Stimulated activated CD8-positive, alpha-beta memory T cell treated with anti-CD3 and anti-CD28 coated beads, Interleukin-7, amount 100 ng/mL, for 48 hours (primary cell): ENCODE measurements around the gene CLDN14.
A peak's percentile ranks its signal among the peaks of the same experiment; 100 is the strongest.
"Not testable (repeated sequence)": the region's sequence is repeated elsewhere in the genome, so short reads cannot be mapped to it uniquely, and the experiment has no call there.

Source experiments
- DNase-seq, 2 donors: peaks; one replicate each; pipeline ENCODE4 v3.0.0-alpha.2; 2020; ENCODE audit warnings: low read depth in 1 of 2; ENCODE audit errors: extremely low read depth in 1 of 2

CLDN14 gene

GRCh38 chr21:36502365-36502764, 22.4 kb upstream of the CLDN14 start:
- no peak for DNase-seq

- DNase-seq = no peak
Measured at GRCh38 chr21:36501589-36501892, 21.6 kb upstream of the CLDN14 start.

- DNase-seq = no peak
Measured at GRCh38 chr21:36499578-36500471, 19.9 kb upstream of the CLDN14 start.

DNA sequence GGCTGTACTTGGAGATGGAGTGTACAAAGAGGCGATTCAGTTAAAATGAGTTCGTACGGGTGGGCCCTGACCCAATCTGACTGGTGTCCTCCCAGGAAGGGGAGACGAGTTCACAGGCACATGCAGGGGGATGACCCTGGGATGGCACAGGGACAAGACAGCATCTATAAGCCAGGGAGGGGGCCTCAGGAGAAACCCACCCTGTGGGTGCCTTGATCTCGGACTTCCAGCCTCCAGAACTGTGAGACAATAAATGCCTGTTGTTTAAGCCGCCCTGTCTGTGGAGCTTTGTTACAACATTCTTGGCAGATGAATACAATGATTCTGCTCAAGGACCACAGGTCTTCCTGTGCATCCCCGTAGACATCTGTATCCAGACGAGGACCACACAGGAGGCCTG, 14.6 kb upstream of the CLDN14 start:
- no peak for DNase-seq

DNA sequence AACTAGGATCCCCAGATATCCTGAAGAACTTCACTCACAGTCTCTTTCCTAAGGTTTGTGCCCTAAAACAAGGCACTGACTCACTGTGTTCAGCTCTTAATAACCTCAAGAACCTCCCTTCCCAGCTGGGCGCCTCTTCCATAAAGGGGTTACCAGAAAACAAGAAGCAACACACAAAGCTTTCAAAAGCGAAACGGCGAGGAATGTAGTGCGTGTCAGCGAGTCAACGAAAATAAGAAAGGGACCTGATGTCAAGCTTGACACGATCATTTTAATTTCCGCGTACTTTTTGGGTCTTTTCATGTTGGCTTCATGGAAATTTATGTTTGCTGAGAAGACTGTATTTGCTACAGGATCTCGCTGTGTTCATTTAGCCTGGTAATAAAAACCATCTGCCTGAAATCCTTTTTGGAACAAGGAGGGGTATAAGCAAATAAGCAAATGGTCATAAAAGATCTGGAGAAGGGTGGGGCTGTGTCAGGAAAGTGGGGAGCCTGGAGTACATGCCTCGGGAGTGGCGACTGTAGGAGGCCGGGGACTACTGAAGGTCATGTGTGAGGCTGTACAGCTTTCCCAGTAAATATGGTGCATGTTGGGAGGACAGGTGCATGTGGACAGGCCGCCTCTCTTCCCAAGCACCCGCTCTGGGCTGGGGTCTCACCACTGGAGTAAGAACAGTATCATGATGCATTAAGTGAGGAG, 11.4 kb upstream of the CLDN14 start:
- no peak for DNase-seq

- DNase-seq = no peak
Measured at GRCh38 chr21:36489776-36490165, 9.8 kb upstream of the CLDN14 start.

DNA sequence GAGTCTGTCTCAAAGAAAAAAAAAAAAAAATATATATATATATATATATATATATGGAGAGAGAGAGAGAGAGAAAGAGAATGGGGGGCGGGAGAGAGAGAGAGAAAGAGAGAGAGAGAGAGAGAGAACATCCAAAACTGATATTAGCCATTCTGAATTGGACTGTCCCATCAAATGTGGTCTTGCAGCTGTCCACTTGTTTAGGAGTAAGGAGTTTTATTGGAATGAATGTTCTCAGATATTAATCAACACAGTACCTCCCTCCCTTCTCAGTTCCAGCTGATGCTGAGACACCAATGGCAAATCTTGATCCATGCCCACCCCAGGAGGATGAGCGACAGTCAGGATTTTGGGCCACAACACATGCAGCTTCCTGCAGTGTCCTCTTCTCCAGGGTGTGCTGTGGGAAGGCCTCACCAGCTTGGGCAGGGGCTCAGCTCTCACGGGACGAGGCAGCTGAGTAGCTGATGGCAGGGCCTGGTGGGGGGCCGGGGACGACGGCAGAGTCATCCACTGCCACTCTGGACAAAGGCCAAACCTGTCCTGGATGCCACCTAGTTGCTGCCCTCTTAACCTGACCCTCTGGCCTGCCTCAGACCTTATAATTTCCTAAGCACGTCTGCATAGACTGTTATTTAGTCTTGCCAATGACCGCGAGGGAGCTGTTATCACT, 9.3 kb upstream of the CLDN14 start:
- DNase-seq = no peak

DNA sequence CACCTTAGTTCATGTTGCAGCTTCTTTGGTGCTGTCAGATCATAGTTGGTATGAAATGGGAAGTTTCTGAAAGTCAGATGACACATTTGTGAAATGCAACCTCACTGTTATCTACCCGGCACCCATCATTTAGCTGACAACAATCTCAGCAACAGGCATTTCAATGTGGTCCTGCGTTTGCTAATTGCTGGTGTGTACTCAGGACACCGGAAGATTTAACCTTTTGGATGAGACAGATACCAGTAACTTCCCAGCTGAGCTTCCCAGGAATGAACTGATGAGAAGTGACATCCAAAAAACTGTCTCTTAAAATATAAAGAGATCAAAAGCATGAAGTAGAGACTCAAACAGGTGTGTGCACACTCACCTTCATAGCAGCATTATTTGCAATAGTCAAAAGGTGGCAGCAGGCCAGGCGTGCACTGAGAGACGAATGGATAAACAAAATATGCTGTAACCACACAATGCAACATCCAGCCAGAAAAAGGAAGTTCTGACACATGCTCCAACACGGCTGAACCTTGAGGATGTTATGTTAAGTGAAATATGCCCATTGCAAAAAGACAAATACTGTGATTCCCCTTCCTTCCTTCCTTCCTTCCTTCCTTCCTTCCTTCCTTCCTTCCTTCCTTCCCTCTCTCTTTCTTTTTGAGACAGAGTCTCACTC, 7.9 kb upstream of the CLDN14 start:
- no peak for DNase-seq

DNA sequence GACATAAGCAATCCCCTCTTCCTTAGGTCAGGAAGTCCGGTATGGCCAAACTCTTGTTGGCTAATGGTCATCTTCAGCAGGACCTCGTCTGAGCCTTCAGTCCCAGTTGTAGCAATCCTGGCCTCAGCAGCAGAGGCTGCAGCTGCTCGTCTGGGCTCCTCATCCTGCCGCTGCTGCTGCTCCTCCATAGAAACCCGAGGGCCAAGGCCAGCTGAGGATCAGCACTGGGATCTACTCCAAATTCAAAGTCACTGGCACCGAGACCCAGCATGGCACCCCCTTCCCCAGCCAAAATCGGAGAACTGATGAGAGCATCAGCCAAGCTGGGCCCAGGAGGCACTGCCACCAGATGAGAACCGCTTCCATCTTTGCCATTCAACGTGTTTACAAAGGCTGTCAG, 6.3 kb upstream of the CLDN14 start:
- DNase-seq = no peak

DNA sequence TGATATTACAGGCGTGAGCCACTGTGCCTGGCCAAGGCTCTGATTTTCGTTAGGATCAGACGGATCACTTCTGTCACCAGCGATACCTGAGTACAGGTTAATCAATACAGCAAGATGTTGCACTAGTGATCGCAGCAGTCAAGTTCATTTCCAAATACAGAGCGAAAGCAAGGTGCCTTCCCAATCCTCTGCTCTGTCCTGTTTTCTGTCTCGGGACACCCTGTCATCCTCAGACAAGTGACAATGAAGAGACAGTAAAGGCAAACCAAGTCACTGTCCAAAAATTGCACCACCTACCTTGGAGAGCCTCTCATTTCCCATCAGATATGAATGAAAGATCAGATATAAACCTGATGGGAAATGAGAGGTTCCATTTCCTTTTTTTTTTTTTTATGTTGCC, 5.6 kb upstream of the CLDN14 start:
- no peak for DNase-seq

- no peak for DNase-seq
Measured at GRCh38 chr21:36483095-36483494, 3.2 kb upstream of the CLDN14 start.

GRCh38 chr21:36482673-36483072, 2.8 kb upstream of the CLDN14 start:
- no peak for DNase-seq

DNA sequence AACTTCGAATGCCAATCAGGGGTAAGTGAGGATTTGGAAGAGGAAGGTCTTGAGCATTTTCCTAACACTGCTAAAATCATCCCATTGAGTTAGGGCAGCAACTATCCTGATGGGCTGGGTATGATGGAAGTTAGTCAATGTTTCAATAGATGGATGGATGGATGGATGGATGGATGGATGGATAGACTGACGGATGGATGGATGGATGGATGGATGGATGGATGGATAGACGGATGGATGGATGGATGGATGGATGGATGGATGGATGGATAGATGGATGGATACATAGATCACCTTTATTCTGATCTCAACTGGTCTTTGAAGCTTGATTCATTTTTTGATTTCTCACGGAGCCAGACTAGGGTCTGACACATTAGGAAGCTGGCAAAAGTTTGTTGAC, 2.3 kb upstream of the CLDN14 start:
- DNase-seq = no peak

- DNase-seq = no peak
Measured at GRCh38 chr21:36481639-36482038, 1.7 kb upstream of the CLDN14 start.

DNA sequence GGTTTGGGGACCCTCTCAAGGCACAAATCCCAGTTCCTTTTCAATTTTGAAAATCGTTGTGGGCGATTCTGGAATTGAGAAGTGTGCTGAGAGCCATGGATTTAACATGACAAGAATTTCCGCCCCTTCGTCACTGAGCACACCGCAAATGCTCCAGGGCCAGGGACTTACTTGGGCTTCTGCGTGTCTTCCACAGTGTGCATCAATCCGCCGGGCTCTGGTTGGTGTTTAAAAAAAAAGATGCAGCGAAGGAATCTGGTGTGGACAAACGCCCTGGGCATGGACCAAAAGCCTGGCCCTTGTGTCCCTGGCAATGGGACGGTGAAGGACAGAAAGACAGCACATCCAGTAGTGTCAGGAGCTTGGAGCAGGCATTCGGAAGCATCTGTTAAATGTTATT, 696 bp upstream of the CLDN14 start:
- DNase-seq = no peak

DNA sequence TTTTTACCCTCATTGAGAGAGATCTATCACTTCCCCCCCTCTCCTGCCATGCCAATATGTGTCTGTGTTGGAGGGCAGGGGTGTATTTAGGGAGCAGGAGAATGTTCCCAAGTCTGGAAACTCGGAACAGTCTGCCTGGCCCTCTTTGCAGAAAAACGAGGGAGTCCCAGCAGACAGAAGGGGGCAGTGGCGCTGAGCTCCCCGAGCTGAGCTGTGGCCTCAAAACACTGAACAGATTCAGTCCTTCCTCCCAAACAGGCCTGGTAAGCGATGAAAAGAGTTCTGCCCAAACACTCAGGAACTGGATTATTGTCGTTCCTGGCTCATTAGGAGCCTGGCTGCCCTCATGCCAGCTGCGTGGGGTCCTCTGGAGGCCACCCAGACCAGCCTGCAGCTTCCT, 981 bp downstream of the CLDN14 start:
- DNase-seq = no peak

DNA sequence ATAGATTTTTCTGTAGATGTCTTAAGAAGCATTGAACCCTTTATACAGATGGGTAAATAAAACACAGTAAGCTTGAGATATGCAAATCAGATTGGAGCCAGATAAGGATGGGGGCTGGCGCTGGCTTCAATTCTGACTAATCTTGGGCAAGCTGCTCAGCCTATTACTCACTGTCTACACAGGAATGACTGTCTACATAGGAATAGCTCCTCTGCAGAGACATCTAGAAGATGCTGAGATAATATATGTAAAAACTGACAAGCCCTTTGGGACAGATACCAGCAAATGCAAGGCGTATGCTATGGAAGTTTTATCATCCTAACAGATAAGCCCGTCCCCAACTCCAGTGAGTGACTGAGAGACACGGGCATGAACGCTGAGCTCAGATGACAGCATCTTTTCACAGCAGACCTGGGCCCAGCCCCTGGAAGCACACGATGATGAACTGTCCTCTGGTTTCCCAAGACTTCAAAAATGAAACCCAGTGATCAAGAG, 1.7 kb downstream of the CLDN14 start:
- peak in 1 of 2 donors; percentile 40 for DNase-seq

- no peak for DNase-seq
Measured at GRCh38 chr21:36477559-36477958, 2.4 kb downstream of the CLDN14 start.

GRCh38 chr21:36477001-36477400, 2.9 kb downstream of the CLDN14 start:
- no peak for DNase-seq

- not testable (repeated sequence) for DNase-seq
Measured at GRCh38 chr21:36476541-36476940, 3.4 kb downstream of the CLDN14 start.

DNA sequence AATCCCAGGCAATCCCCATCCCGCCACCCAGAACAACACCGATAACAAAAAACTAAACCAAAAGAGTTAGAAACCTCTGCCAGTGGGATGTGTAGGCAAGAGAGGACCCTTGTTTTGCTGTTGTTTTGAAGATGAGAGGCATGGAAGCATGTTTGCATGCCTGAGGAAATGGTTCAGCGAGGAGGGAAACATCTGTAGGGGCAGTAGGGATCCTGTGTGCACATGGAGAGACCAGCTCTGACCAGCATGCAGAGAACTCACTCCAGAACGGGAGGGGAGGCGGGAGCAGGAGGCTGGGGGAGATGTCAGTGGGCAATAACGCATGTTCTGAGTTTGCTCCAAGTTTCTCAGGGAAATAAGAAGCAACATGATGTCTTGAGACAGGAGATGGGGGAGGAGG, 5.3 kb downstream of the CLDN14 start:
- no peak for DNase-seq
